ENCODE measurements around the gene SMPD1. TPM values are rescaled to one million over a fixed set of nuclear protein-coding genes. Genes with fewer than 3 reads are reported as not detected.

SMPD1 gene
- total RNA-seq, 1 experiment from 2014 or later, result 2.8 TPM

DNA sequence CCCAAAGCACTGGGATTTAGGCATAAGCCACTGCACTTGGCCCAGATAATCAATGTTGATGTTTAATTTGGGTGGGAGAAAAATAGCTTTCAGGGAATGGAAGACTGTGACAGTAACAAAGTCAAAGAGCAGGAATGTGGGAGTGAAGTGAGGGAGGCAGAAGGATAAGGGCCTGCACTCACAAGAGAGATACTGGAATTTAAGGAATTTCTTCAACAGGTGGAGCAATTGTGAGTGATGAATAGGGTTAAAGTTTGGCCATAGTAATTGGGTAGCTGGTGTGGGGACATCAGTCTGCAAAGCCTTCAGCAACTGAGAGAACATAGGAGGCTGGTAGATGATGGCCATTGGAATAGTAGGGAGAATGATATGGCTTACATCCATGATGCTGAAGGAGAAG, 37.2 kb downstream of the SMPD1 start:
- H2AFZ ChIP-seq (ENCODE audit: low read depth, low read length, poor library complexity, severe bottlenecking), result no peak overlapping the region
- intact Hi-C loops (cut with micrococcal nuclease), result no loop called here
- POLR2A ChIA-PET, result no interaction called here

More for the DNA sequence above, 37.2 kb downstream of the SMPD1 start:
- Histone ChIP-seq H3K4me1 (ENCODE audit: control insufficient read depth in 1 of 2, insufficient read depth in 2 of 2, low read length in 2 of 2) (peaks cover 11 to 14% of the 10 kb centered on the region in 2 experiments), H3K9ac (ENCODE audit: low read length) (no peak overlapping the region), H3K27ac (ENCODE audit: low read depth, low read length) (no peak overlapping the region), H3K4me2 (ENCODE audit: low read length) (no peak overlapping the region), H3K79me2 (ENCODE audit: insufficient read depth, low read length) (no peaks in the 10 kb centered on the region), H3K36me3 (ENCODE audit: control insufficient read depth in 1 of 2, insufficient read depth in 2 of 2, low read length in 2 of 2) (no peaks in the 10 kb centered on the region), H3K4me3 (replicated peaks in 1 of 2; ENCODE audit: low read depth in 1 of 2, low read length in 2 of 2) (no peak overlapping the region), H3K9me2 (ENCODE audit: insufficient read depth) (no peaks in the 10 kb centered on the region), H3K27me3 (ENCODE audit: insufficient read depth, low read length) (peaks cover 12% of the 10 kb centered on the region), H4K20me1 (ENCODE audit: insufficient read depth) (no peaks in the 10 kb centered on the region), H3K9me3 (ENCODE audit: control insufficient read depth in 1 of 2, insufficient read depth in 1 of 2, low read depth in 1 of 2, low read length in 2 of 2) (no peaks in the 10 kb centered on the region)
- TF ChIP-seq EZH2 (IDR thresholded peaks at IDR 0.05) (no peak), ZBTB33 (IDR thresholded peaks at IDR 0.05; ENCODE audit: extremely low read depth, insufficient replicate concordance, low read length) (no peak), ELF1 (IDR thresholded peaks at IDR 0.05; ENCODE audit: borderline replicate concordance, low read depth) (no peak), POLR2AphosphoS5 (IDR thresholded peaks at IDR 0.05; ENCODE audit: low read depth, low read length) (no peak), YY1 (IDR thresholded peaks at IDR 0.05; ENCODE audit: extremely low read depth, insufficient replicate concordance, low read depth, low read length) (no peak), SP1 (IDR thresholded peaks at IDR 0.05; ENCODE audit: low read depth) (no peak), CTCF (IDR thresholded peaks at IDR 0.05 in 2 of 3, conservative IDR thresholded peaks at IDR 0.05 in 1 of 3; ENCODE audit: borderline replicate concordance in 1 of 3, insufficient read depth in 1 of 3, low read depth in 2 of 3, low read length in 2 of 3) (no peak), JUND (IDR thresholded peaks at IDR 0.05) (no peak), SIN3A (IDR thresholded peaks at IDR 0.05; ENCODE audit: low read depth) (no peak), MAX (IDR thresholded peaks at IDR 0.05) (no peak), CBX3 (IDR thresholded peaks at IDR 0.05; ENCODE audit: low read depth) (no peak), ZNF274 (IDR thresholded peaks at IDR 0.05; ENCODE audit: low read depth, low read length) (no peak), FOSL1 (IDR thresholded peaks at IDR 0.05; ENCODE audit: low read depth) (no peak), ZFX (IDR thresholded peaks at IDR 0.05) (no peak), EZH2phosphoT487 (IDR thresholded peaks at IDR 0.05; ENCODE audit: borderline replicate concordance) (no peak), RAD21 (IDR thresholded peaks at IDR 0.05; ENCODE audit: low read depth) (no peak)
- TF ChIP-seq, protein P1, sequence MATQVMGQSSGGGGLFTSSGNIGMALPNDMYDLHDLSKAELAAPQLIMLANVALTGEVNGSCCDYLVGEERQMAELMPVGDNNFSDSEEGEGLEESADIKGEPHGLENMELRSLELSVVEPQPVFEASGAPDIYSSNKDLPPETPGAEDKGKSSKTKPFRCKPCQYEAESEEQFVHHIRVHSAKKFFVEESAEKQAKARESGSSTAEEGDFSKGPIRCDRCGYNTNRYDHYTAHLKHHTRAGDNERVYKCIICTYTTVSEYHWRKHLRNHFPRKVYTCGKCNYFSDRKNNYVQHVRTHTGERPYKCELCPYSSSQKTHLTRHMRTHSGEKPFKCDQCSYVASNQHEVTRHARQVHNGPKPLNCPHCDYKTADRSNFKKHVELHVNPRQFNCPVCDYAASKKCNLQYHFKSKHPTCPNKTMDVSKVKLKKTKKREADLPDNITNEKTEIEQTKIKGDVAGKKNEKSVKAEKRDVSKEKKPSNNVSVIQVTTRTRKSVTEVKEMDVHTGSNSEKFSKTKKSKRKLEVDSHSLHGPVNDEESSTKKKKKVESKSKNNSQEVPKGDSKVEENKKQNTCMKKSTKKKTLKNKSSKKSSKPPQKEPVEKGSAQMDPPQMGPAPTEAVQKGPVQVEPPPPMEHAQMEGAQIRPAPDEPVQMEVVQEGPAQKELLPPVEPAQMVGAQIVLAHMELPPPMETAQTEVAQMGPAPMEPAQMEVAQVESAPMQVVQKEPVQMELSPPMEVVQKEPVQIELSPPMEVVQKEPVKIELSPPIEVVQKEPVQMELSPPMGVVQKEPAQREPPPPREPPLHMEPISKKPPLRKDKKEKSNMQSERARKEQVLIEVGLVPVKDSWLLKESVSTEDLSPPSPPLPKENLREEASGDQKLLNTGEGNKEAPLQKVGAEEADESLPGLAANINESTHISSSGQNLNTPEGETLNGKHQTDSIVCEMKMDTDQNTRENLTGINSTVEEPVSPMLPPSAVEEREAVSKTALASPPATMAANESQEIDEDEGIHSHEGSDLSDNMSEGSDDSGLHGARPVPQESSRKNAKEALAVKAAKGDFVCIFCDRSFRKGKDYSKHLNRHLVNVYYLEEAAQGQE (IDR thresholded peaks at IDR 0.05; ENCODE audit: low read depth), result no peak
- DNase-seq (ENCODE audit: low read depth, low spot score) (no peak), ATAC-seq (no peak)
- BruUV-seq (replicated peaks), result no TSS peak
- CTCF ChIA-PET, result no interaction called here
- RAD21 ChIA-PET (ENCODE audit: low non-redundant PET in 1 of 2, low total read pairs in 2 of 2, uncharacterized antibody in 2 of 2, unreplicated experiment in 2 of 2), result no interaction called here

Data from HCT116 (cell line).